SKM-1 treated with dmso at 0.1 percent for 144 hours (cell line): ENCODE data around the gene LIPC.

ENCODE experiments used
- DNase-seq: peaks from one replicate; lab custom pipeline; 2025; ENCODE audit not compliant: unreplicated experiment; lab: John Stamatoyannopoulos, UW

LIPC gene

GRCh38 chr15:58572521-58572920 lies 140.7 kb downstream of the LIPC start:
- DNase-seq: no peak

GRCh38 chr15:58573270-58573669 lies 141.5 kb downstream of the LIPC start:
- DNase-seq: no peak

- no peak for DNase-seq
Measured at GRCh38 chr15:58574631-58575030, 142.8 kb downstream of the LIPC start.

- no peak for DNase-seq
Measured at GRCh38 chr15:58575045-58575786, 143.4 kb downstream of the LIPC start.

- DNase-seq: no peak
Measured at GRCh38 chr15:58576657-58577056, 144.9 kb downstream of the LIPC start.

- DNase-seq: no peak
Measured at GRCh38 chr15:58582160-58582559, 150.4 kb downstream of the LIPC start.

GRCh38 chr15:58583171-58583908 lies 151.5 kb downstream of the LIPC start:
- no peak for DNase-seq

- DNase-seq: no peak
Measured at GRCh38 chr15:58584789-58585461, 153.1 kb downstream of the LIPC start.

GRCh38 chr15:58585693-58586443 lies 154.1 kb downstream of the LIPC start:
- DNase-seq: no peak

- DNase-seq: no peak
Measured at GRCh38 chr15:58587486-58587885, 155.7 kb downstream of the LIPC start.

GRCh38 chr15:58588096-58588495 lies 156.3 kb downstream of the LIPC start:
- no peak for DNase-seq

- DNase-seq: no peak
Measured at GRCh38 chr15:58589047-58589446, 157.3 kb downstream of the LIPC start.

GRCh38 chr15:58590236-58590635 lies 158.4 kb downstream of the LIPC start:
- DNase-seq: no peak

- DNase-seq: no peak
Measured at GRCh38 chr15:58590926-58591325, 159.1 kb downstream of the LIPC start.

GRCh38 chr15:58593870-58594269 lies 162.1 kb downstream of the LIPC start:
- no peak for DNase-seq

- DNase-seq: no peak
Measured at GRCh38 chr15:58594898-58595297, 163.1 kb downstream of the LIPC start.

GRCh38 chr15:58595516-58596263 lies 163.9 kb downstream of the LIPC start:
- DNase-seq: no peak

- no peak for DNase-seq
Measured at GRCh38 chr15:58597943-58598828, 166.4 kb downstream of the LIPC start.

GRCh38 chr15:58598829-58599210 lies 167.0 kb downstream of the LIPC start:
- no peak for DNase-seq

GRCh38 chr15:58602823-58603222 lies 171.0 kb downstream of the LIPC start:
- no peak for DNase-seq
